GM19452 (cell line): Measurements from ENCODE around the gene PCIF1.
"Not testable (repeated sequence)": the region's sequence is repeated elsewhere in the genome, so short reads cannot be mapped to it uniquely, and the experiment has no call there.

Experiments
- ATAC-seq: cut with Tn5 transposase; IDR thresholded peaks from one replicate; pipeline ENCODE4 v1.9.1; 2021; ENCODE audit not compliant: unreplicated experiment

PCIF1 gene

GRCh38 chr20:45991616-45992015 lies 57.1 kb downstream of the PCIF1 start:
- no peak for ATAC-seq

GRCh38 chr20:45993197-45993951 lies 58.9 kb downstream of the PCIF1 start:
- ATAC-seq = no peak

DNA sequence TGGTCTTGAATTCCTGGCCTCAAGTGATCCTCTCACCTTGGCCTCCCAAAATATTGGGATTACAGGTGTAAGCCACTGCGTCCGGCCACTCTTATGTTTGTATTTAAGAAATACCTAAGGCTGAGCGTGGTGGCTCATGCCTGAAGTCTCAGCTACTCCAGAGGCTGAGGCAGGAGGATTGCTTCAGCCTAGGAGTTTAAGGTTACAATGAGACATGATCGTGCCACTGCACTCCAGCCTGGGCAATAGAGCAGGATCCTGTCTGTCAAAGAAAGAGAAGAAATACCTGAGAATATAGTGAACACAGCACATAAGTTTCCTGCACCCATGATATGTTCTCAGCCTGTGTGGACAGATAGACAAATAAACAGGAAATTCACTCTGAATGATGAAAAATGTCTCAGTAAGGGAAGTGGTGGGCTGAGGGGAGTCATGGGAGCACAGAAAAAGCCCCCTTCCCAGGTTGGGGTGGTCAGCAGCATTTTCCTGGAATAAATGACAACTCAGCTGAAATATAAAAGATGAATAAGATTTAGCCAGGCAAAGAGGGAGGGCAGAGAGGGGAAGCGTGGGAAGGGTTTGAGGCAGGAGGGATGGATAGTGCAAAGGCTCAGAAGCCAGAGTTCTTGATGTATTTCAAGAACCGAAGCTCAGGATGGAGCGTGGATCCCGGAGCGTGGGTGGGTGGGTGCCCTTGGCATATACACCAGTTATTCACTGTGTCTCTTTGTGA lies 60.4 kb downstream of the PCIF1 start:
- ATAC-seq = no peak

- not testable (repeated sequence) for ATAC-seq
Measured at GRCh38 chr20:45995495-45996097, 61.1 kb downstream of the PCIF1 start.

DNA sequence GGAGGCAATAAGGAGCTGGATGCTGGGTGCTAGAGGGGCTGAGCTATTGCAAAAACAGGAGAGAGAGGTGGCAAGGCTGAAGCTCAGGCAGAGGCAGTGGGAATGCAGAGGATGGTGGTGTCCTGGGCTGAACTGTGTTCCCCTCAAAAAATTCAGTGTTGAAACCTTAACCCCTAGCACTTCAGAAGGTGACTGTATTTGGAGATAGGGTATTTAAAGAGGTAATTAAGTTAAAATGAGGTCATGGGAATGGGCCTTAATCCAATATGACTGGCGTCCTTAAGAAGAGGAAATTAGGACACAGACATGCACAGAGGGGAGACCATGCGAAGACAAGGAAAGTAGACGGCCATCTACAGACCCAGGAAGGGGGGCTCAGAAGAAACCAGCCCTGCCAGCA lies 62.7 kb downstream of the PCIF1 start:
- no peak for ATAC-seq
